Activated naive CD8-positive, alpha-beta T cell treated with anti-CD3 and anti-CD28 coated beads, Interleukin-2, amount 50 U/mL, for 24 hours (primary cell): Measurements from ENCODE around the gene GRPEL1.

Experiments used
- ATAC-seq: fragments of 150-1000 bp; cut with Tn5 transposase; one replicate; pipeline ENCODE4 v1.10.0; 2021
- DNase-seq: peaks from one replicate; pipeline ENCODE4 v3.0.0; 2021
- H3K27ac Mint-ChIP-seq: one replicate; pipeline ENCODE4 v1.8.0; 2021; ENCODE audit warnings: mild to moderate bottlenecking, mixed read lengths
- H3K27me3 Mint-ChIP-seq: one replicate; pipeline ENCODE4 v1.8.0; 2021; ENCODE audit warnings: mixed read lengths
- H3K36me3 Mint-ChIP-seq: one replicate; pipeline ENCODE4 v1.8.0; 2021; ENCODE audit warnings: low read depth, mixed read lengths
- H3K4me1 Mint-ChIP-seq: one replicate; pipeline ENCODE4 v1.8.0; 2021; ENCODE audit warnings: mixed read lengths
- H3K4me3 Mint-ChIP-seq: one replicate; pipeline ENCODE4 v1.8.0; 2021; ENCODE audit warnings: mild to moderate bottlenecking, moderate library complexity, mixed read lengths
- H3K9me3 Mint-ChIP-seq: one replicate; pipeline ENCODE4 v1.8.0; 2021; ENCODE audit warnings: mixed read lengths

Gene GRPEL1

GRCh38 chr4:7062816-7063215 is 5.0 kb downstream of the GRPEL1 start:
- Mint-ChIP-seq H3K4me3 (no peak overlapping the region), H3K4me1 (peaks cover 32% of the 10 kb centered on the region), H3K27ac (peak overlapping the region; percentile 46), H3K27me3 (no peaks in the 10 kb centered on the region), H3K9me3 (no peaks in the 10 kb centered on the region), H3K36me3 (peaks cover 75% of the 10 kb centered on the region)
- ATAC-seq (no peak), DNase-seq (no peak)

GRCh38 chr4:7061815-7062214 is 6.0 kb downstream of the GRPEL1 start:
- Mint-ChIP-seq H3K27ac (no peak overlapping the region), H3K9me3 (no peaks in the 10 kb centered on the region), H3K4me1 (peaks cover 27% of the 10 kb centered on the region), H3K27me3 (no peaks in the 10 kb centered on the region), H3K36me3 (peaks cover 73% of the 10 kb centered on the region), H3K4me3 (no peak overlapping the region)
- DNase-seq, result no peak
- ATAC-seq, result no peak

GRCh38 chr4:7060346-7061150 is 7.3 kb downstream of the GRPEL1 start:
- H3K36me3 Mint-ChIP-seq, result peaks cover 61% of the 10 kb centered on the region
- peaks cover 16% of the 10 kb centered on the region for H3K4me1 Mint-ChIP-seq
- DNase-seq (no peak), ATAC-seq (no peak)
- no peaks in the 10 kb centered on the region for H3K27me3 Mint-ChIP-seq
- H3K9me3 Mint-ChIP-seq, result no peaks in the 10 kb centered on the region
- H3K27ac Mint-ChIP-seq, result peak overlapping the region; percentile 22
- no peak overlapping the region for H3K4me3 Mint-ChIP-seq

GRCh38 chr4:7059662-7060061 is 8.2 kb downstream of the GRPEL1 start:
- no peaks in the 10 kb centered on the region for H3K9me3 Mint-ChIP-seq
- peak overlapping the region; percentile 27 for H3K27ac Mint-ChIP-seq
- H3K4me3 Mint-ChIP-seq, result no peak overlapping the region
- no peak for ATAC-seq
- no peak for DNase-seq
- peaks cover 8% of the 10 kb centered on the region for H3K4me1 Mint-ChIP-seq
- H3K36me3 Mint-ChIP-seq, result peaks cover 54% of the 10 kb centered on the region
- no peaks in the 10 kb centered on the region for H3K27me3 Mint-ChIP-seq

- no peaks in the 10 kb centered on the region for H3K27me3 Mint-ChIP-seq
- H3K4me1 Mint-ChIP-seq, result peaks cover 2% of the 10 kb centered on the region
- H3K36me3 Mint-ChIP-seq, result peaks cover 55% of the 10 kb centered on the region
- no peak overlapping the region for H3K4me3 Mint-ChIP-seq
- no peak for DNase-seq
- H3K9me3 Mint-ChIP-seq, result no peaks in the 10 kb centered on the region
- no peak for ATAC-seq
- peak overlapping the region; percentile 27 for H3K27ac Mint-ChIP-seq
These were observed 9.1 kb downstream of the GRPEL1 start for GRCh38 chr4:7058792-7059191.

GRCh38 chr4:7055990-7056325 is 11.9 kb downstream of the GRPEL1 start:
- Mint-ChIP-seq H3K36me3 (peaks cover 34% of the 10 kb centered on the region), H3K4me3 (no peak overlapping the region), H3K27me3 (no peaks in the 10 kb centered on the region), H3K9me3 (no peaks in the 10 kb centered on the region), H3K4me1 (peaks cover 12% of the 10 kb centered on the region), H3K27ac (peak overlapping the region; percentile 42)
- no peak for DNase-seq
- ATAC-seq, result no peak

GRCh38 chr4:7055111-7055989 is 12.5 kb downstream of the GRPEL1 start:
- H3K27ac Mint-ChIP-seq, result no peak overlapping the region

GRCh38 chr4:7054106-7054880 is 13.6 kb downstream of the GRPEL1 start:
- no peaks in the 10 kb centered on the region for H3K27me3 Mint-ChIP-seq
- no peak overlapping the region for H3K27ac Mint-ChIP-seq
- no peak for ATAC-seq
- DNase-seq, result no peak
- no peaks in the 10 kb centered on the region for H3K9me3 Mint-ChIP-seq
- peaks cover 21% of the 10 kb centered on the region for H3K36me3 Mint-ChIP-seq
- no peak overlapping the region for H3K4me3 Mint-ChIP-seq
- peaks cover 12% of the 10 kb centered on the region for H3K4me1 Mint-ChIP-seq

More at GRCh38 chr4:7055111-7055989, 12.5 kb downstream of the GRPEL1 start:
- DNase-seq, result no peak
- no peak overlapping the region for H3K4me3 Mint-ChIP-seq
- peaks cover 29% of the 10 kb centered on the region for H3K36me3 Mint-ChIP-seq
- H3K9me3 Mint-ChIP-seq, result no peaks in the 10 kb centered on the region
- H3K27me3 Mint-ChIP-seq, result no peaks in the 10 kb centered on the region
- no peak for ATAC-seq
- H3K4me1 Mint-ChIP-seq, result peaks cover 12% of the 10 kb centered on the region

- Mint-ChIP-seq H3K27ac (no peak overlapping the region), H3K4me3 (no peak overlapping the region), H3K4me1 (peaks cover 16% of the 10 kb centered on the region), H3K27me3 (no peaks in the 10 kb centered on the region), H3K36me3 (peaks cover 11% of the 10 kb centered on the region), H3K9me3 (no peaks in the 10 kb centered on the region)
- DNase-seq, result no peak
- ATAC-seq, result peak; percentile 47
These were observed 14.7 kb downstream of the GRPEL1 start for GRCh38 chr4:7052923-7053715.

- peaks cover 8% of the 10 kb centered on the region for H3K36me3 Mint-ChIP-seq
- H3K9me3 Mint-ChIP-seq, result no peaks in the 10 kb centered on the region
- peaks cover 19% of the 10 kb centered on the region for H3K4me1 Mint-ChIP-seq
- H3K27me3 Mint-ChIP-seq, result no peaks in the 10 kb centered on the region
- DNase-seq (no peak), ATAC-seq (no peak)
- H3K4me3 Mint-ChIP-seq, result no peak overlapping the region
- H3K27ac Mint-ChIP-seq, result no peak overlapping the region
These were observed 15.6 kb downstream of the GRPEL1 start for GRCh38 chr4:7052313-7052712.

GRCh38 chr4:7051905-7052304 is 16.0 kb downstream of the GRPEL1 start:
- no peaks in the 10 kb centered on the region for H3K9me3 Mint-ChIP-seq
- H3K4me1 Mint-ChIP-seq, result peaks cover 23% of the 10 kb centered on the region
- H3K27ac Mint-ChIP-seq, result no peak overlapping the region
- H3K36me3 Mint-ChIP-seq, result peaks cover 8% of the 10 kb centered on the region
- no peaks in the 10 kb centered on the region for H3K27me3 Mint-ChIP-seq
- no peak overlapping the region for H3K4me3 Mint-ChIP-seq
- DNase-seq, result no peak
- no peak for ATAC-seq

- peaks cover 8% of the 10 kb centered on the region for H3K36me3 Mint-ChIP-seq
- H3K27ac Mint-ChIP-seq, result no peak overlapping the region
- peaks cover 30% of the 10 kb centered on the region for H3K4me1 Mint-ChIP-seq
- ATAC-seq (no peak), DNase-seq (no peak)
- no peaks in the 10 kb centered on the region for H3K27me3 Mint-ChIP-seq
- H3K4me3 Mint-ChIP-seq, result no peak overlapping the region
- no peaks in the 10 kb centered on the region for H3K9me3 Mint-ChIP-seq
These were observed 16.7 kb downstream of the GRPEL1 start for GRCh38 chr4:7051144-7051495.

GRCh38 chr4:7050481-7051143 is 17.3 kb downstream of the GRPEL1 start:
- peaks cover 8% of the 10 kb centered on the region for H3K36me3 Mint-ChIP-seq
- H3K27me3 Mint-ChIP-seq, result no peaks in the 10 kb centered on the region
- H3K4me3 Mint-ChIP-seq, result no peak overlapping the region
- no peak for DNase-seq
- peaks cover 36% of the 10 kb centered on the region for H3K4me1 Mint-ChIP-seq
- H3K27ac Mint-ChIP-seq, result no peak overlapping the region
- H3K9me3 Mint-ChIP-seq, result no peaks in the 10 kb centered on the region
- ATAC-seq, result no peak
